Lower lobe of right lung (tissue), 2 donors: ENCODE data around the gene PGRMC2. TPM values are rescaled to one million over a fixed set of nuclear protein-coding genes. Genes with fewer than 3 reads are reported as not detected.

Experiments used
- ATAC-seq, 2 donors: fragments of 200-7000 bp; cut with Tn5 transposase; one replicate each; pipeline ENCODE4 v1.9.1; 2020 to 2022; ENCODE audit warnings: mild to moderate bottlenecking in 2 of 2, moderate library complexity in 2 of 2
- DNase-seq: peaks from one replicate; pipeline ENCODE4 v3.0.0-alpha.2; 2020
- H3K27ac ChIP-seq: fragments of 200-600 bp; one replicate; pipeline ENCODE4 v1.8.0; 2022
- H3K27me3 ChIP-seq: fragments of 200-600 bp; one replicate; pipeline ENCODE4 v1.8.0; 2022; ENCODE audit warnings: low read depth
- H3K36me3 ChIP-seq: fragments of 200-600 bp; one replicate; pipeline ENCODE4 v1.8.0; 2022; ENCODE audit warnings: mild to moderate bottlenecking
- H3K4me1 ChIP-seq: fragments of 200-600 bp; one replicate; pipeline ENCODE4 v1.8.0; 2022
- H3K4me3 ChIP-seq: fragments of 200-600 bp; one replicate; pipeline ENCODE4 v1.8.0; 2022; ENCODE audit warnings: mild to moderate bottlenecking
- H3K9me3 ChIP-seq: fragments of 200-600 bp; one replicate; pipeline ENCODE4 v1.8.0; 2022
- CTCF ChIP-seq: fragments of 200-600 bp; IDR thresholded peaks from one replicate; pipeline ENCODE4 v1.8.0; 2022; ENCODE audit warnings: antibody characterized with exemption, mild to moderate bottlenecking
- intact Hi-C: fragments of 100-400 bp; cut with DNase I; formaldehyde crosslinking; loops from one replicate; pipeline ENCODE4 v1.11.0; 2022
- total RNA-seq: library from RNA; stranded (reverse); fragmentation: NEBNext Ultra II Directional; extraction: Animal tissue kit (Norgen Biotek cat#: 25700); gene quantifications from one replicate; pipeline ENCODE4 v1.2.1, GENCODE V29; 2021
- donor health status: DM: no; HTN: yes; CAD: no; lungs with severe emphysema.

Gene PGRMC2
- total RNA-seq, 1 donor from 2014 or later: 55.5 TPM

- DNase-seq (no peak), ATAC-seq (no peak)
- Histone ChIP-seq H3K9me3 (no peaks in the 10 kb centered on the region), H3K4me1 (no peaks in the 10 kb centered on the region), H3K27me3 (no peaks in the 10 kb centered on the region), H3K27ac (no peak overlapping the region), H3K4me3 (no peak overlapping the region), H3K36me3 (no peaks in the 10 kb centered on the region)
- no peak for TF ChIP-seq CTCF
- intact Hi-C loops: no loop called here
Observed at GRCh38 chr4:128298852-128299251, 11.2 kb upstream of the PGRMC2 start.

GRCh38 chr4:128298146-128298758, 10.6 kb upstream of the PGRMC2 start:
- Histone ChIP-seq H3K27me3 (no peaks in the 10 kb centered on the region), H3K27ac (no peak overlapping the region), H3K4me1 (no peaks in the 10 kb centered on the region), H3K9me3 (no peaks in the 10 kb centered on the region), H3K36me3 (no peaks in the 10 kb centered on the region), H3K4me3 (no peak overlapping the region)
- DNase-seq (no peak), ATAC-seq (no peak)
- intact Hi-C loops: no loop called here
- TF ChIP-seq CTCF: no peak

GRCh38 chr4:128295255-128295654, 7.6 kb upstream of the PGRMC2 start:
- no peak overlapping the region for H3K27ac ChIP-seq
- no peak overlapping the region for H3K4me3 ChIP-seq
- TF ChIP-seq CTCF: no peak
- no peaks in the 10 kb centered on the region for H3K4me1 ChIP-seq
- H3K9me3 ChIP-seq: no peaks in the 10 kb centered on the region
- ATAC-seq (no peak), DNase-seq (no peak)
- intact Hi-C loops: no loop called here
- H3K36me3 ChIP-seq: no peaks in the 10 kb centered on the region
- H3K27me3 ChIP-seq: no peaks in the 10 kb centered on the region

- no peaks in the 10 kb centered on the region for H3K36me3 ChIP-seq
- ATAC-seq: no peak
- DNase-seq: no peak
- no peak overlapping the region for H3K27ac ChIP-seq
- intact Hi-C loops: no loop called here
- H3K9me3 ChIP-seq: no peaks in the 10 kb centered on the region
- H3K4me3 ChIP-seq: no peak overlapping the region
- H3K4me1 ChIP-seq: no peaks in the 10 kb centered on the region
- TF ChIP-seq CTCF: no peak
- H3K27me3 ChIP-seq: no peaks in the 10 kb centered on the region
Observed at GRCh38 chr4:128294464-128294863, 6.9 kb upstream of the PGRMC2 start.

GRCh38 chr4:128292349-128292748, 4.7 kb upstream of the PGRMC2 start:
- no peak for ATAC-seq
- no peaks in the 10 kb centered on the region for H3K9me3 ChIP-seq

More at GRCh38 chr4:128292349-128292748, 4.7 kb upstream of the PGRMC2 start:
- Histone ChIP-seq H3K4me1 (peaks cover 7% of the 10 kb centered on the region), H3K27me3 (no peaks in the 10 kb centered on the region), H3K27ac (no peak overlapping the region), H3K4me3 (no peak overlapping the region), H3K36me3 (no peaks in the 10 kb centered on the region)
- DNase-seq: no peak
- no peak for TF ChIP-seq CTCF
- intact Hi-C loops: no loop called here
